Trophoblast cell (in vitro differentiated cells and primary cell): ENCODE measurements around the gene SCYL2.
A peak's percentile ranks its signal among the peaks of the same experiment; 100 is the strongest.
"Not testable (repeated sequence)": the region's sequence is repeated elsewhere in the genome, so short reads cannot be mapped to it uniquely, and the experiment has no call there.

ENCODE experiments used
- DNase-seq, 2 donors: peaks; one replicate each; pipeline ENCODE4 v3.0.0-alpha.2; 2016
- H2AFZ ChIP-seq: 2 replicates; pipeline ENCODE4 v1.6.1; 2013; ENCODE audit warnings: low read length, moderate library complexity, mild to moderate bottlenecking; ENCODE audit not compliant: insufficient read depth, poor library complexity
- H2AK5ac ChIP-seq: 2 replicates; pipeline ENCODE4 v1.6.1; 2013; ENCODE audit warnings: mild to moderate bottlenecking, low read length
- H2BK120ac ChIP-seq: 2 replicates; pipeline ENCODE4 v1.6.1; 2013; ENCODE audit warnings: low read length, mild to moderate bottlenecking, moderate library complexity; ENCODE audit not compliant: insufficient read depth, poor library complexity
- H2BK12ac ChIP-seq: 2 replicates; pipeline ENCODE4 v1.6.1; 2013; ENCODE audit warnings: mild to moderate bottlenecking, low read length, moderate library complexity
- H2BK5ac ChIP-seq: 2 replicates; pipeline ENCODE4 v1.6.1; 2013; ENCODE audit warnings: low read length, low read depth, moderate library complexity, mild to moderate bottlenecking; ENCODE audit not compliant: poor library complexity
- H3K14ac ChIP-seq: 2 replicates; pipeline ENCODE4 v1.6.1; 2013; ENCODE audit warnings: mild to moderate bottlenecking, low read length
- H3K18ac ChIP-seq: 2 replicates; pipeline ENCODE4 v1.6.1; 2013; ENCODE audit warnings: mild to moderate bottlenecking, low read length
- H3K23ac ChIP-seq: 2 replicates; pipeline ENCODE4 v1.6.1; 2013; ENCODE audit warnings: low read length
- H3K27ac ChIP-seq: 2 replicates; pipeline ENCODE4 v1.5.1; 2013; ENCODE audit warnings: low read depth, mild to moderate bottlenecking, inconsistent platforms, low read length, moderate library complexity
- H3K27me3 ChIP-seq: 2 replicates; pipeline ENCODE4 v1.6.1; 2013; ENCODE audit warnings: inconsistent platforms, mild to moderate bottlenecking, low read length, moderate library complexity; ENCODE audit not compliant: insufficient read depth
- H3K36me3 ChIP-seq, 2 experiments: 1 replicate in 1 of 2; 2 replicates in 1 of 2; pipeline ENCODE4 v1.6.1; 2013; ENCODE audit warnings: low read length in 2 of 2, mild to moderate bottlenecking in 2 of 2, moderate library complexity in 1 of 2; ENCODE audit not compliant: insufficient read depth in 2 of 2, control insufficient read depth in 1 of 2
- H3K4ac ChIP-seq: 2 replicates; pipeline ENCODE4 v1.6.1; 2013; ENCODE audit warnings: low read depth, mild to moderate bottlenecking, low read length, moderate library complexity
- H3K4me1 ChIP-seq, 2 experiments: 1 replicate in 1 of 2; 2 replicates in 1 of 2; pipeline ENCODE4 v1.6.1; 2013; ENCODE audit warnings: low read length in 2 of 2, mild to moderate bottlenecking in 2 of 2, moderate library complexity in 1 of 2; ENCODE audit not compliant: insufficient read depth in 2 of 2, control insufficient read depth in 1 of 2
- H3K4me2 ChIP-seq: 2 replicates; pipeline ENCODE4 v1.6.1; 2013; ENCODE audit warnings: inconsistent platforms, mild to moderate bottlenecking, low read length, moderate library complexity
- H3K4me3 ChIP-seq: 2 replicates; pipeline ENCODE4 v1.5.1; 2013; ENCODE audit warnings: mild to moderate bottlenecking, low read depth, low read length, inconsistent platforms
- H3K79me1 ChIP-seq: one replicate; pipeline ENCODE4 v1.6.1; 2013; ENCODE audit warnings: low read length
- H3K79me2 ChIP-seq: 2 replicates; pipeline ENCODE4 v1.6.1; 2013; ENCODE audit warnings: low read length, mild to moderate bottlenecking; ENCODE audit not compliant: control insufficient read depth, insufficient read depth, poor library complexity
- H3K9ac ChIP-seq: 2 replicates; pipeline ENCODE4 v1.6.1; 2013; ENCODE audit warnings: mild to moderate bottlenecking, low read length
- H3K9me3 ChIP-seq: 2 replicates; pipeline ENCODE4 v1.6.1; 2013; ENCODE audit warnings: low read depth, mild to moderate bottlenecking, control low read depth, inconsistent platforms, low read length; ENCODE audit not compliant: insufficient read depth
- H4K12ac ChIP-seq: 2 replicates; pipeline ENCODE4 v1.6.1; 2013; ENCODE audit warnings: low read depth, mild to moderate bottlenecking, low read length, moderate library complexity
- H4K8ac ChIP-seq: 2 replicates; pipeline ENCODE4 v1.6.1; 2013; ENCODE audit warnings: low read depth, mild to moderate bottlenecking, low read length, moderate library complexity
- H4K91ac ChIP-seq: one replicate; pipeline ENCODE4 v1.6.1; 2013; ENCODE audit warnings: low read depth, mild to moderate bottlenecking, low read length, moderate library complexity
- WGBS: extraction: QIAGEN DNeasy Blood & Tissue Kit; methylation state at CpG from one replicate; pipeline ENCODE4 v1.1.7; 2013; ENCODE audit warnings: missing lambda C conversion rate; ENCODE audit not compliant: insufficient read length, insufficient coverage; ENCODE audit errors: extremely low coverage; 5-methylcytosine and 5-hydroxymethylcytosine counted together

The SCYL2 gene

DNA sequence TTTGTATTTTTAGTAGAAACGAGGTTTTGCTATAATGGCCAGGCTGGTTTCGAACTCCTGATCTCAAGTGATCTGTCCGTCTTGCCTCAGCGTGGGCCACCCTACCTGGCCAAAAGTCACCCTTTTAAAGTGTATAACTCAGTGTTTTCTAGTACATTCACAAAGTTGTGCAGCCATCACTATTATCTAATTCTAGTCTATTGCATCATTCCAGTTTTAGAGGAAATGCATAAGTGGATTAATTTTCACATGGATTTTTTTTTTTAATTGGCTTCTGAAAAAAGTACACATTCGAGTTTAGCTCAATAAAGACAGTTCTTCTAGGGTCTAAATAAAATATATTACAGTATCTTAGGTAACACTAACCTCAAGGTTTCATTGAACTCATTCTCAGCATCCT lies 3.8 kb upstream of the SCYL2 start:
- H4K12ac ChIP-seq: no peak overlapping the region
- H3K79me2 ChIP-seq: peaks cover 11% of the 10 kb centered on the region
- no peak overlapping the region for H3K9ac ChIP-seq
- H3K79me1 ChIP-seq: peaks cover 13% of the 10 kb centered on the region
- no peak overlapping the region for H2BK12ac ChIP-seq
- peaks cover 0 to 3% of the 10 kb centered on the region in 2 experiments for H3K4me1 ChIP-seq
- no peaks in the 10 kb centered on the region for H3K9me3 ChIP-seq
- H2AFZ ChIP-seq: no peak overlapping the region
- no peak overlapping the region for H2BK120ac ChIP-seq
- H3K27me3 ChIP-seq: no peaks in the 10 kb centered on the region
- H3K36me3 ChIP-seq: no peaks in the 10 kb centered on the region
- H3K14ac ChIP-seq: no peak overlapping the region
- H3K4me2 ChIP-seq: no peak overlapping the region
- H4K8ac ChIP-seq: no peak overlapping the region
- no peak overlapping the region for H3K27ac ChIP-seq
- no peak overlapping the region for H3K18ac ChIP-seq
- DNase-seq: no peak
- no peak overlapping the region for H3K23ac ChIP-seq
- no peak overlapping the region for H4K91ac ChIP-seq
- H2BK5ac ChIP-seq: no peak overlapping the region
- no CpG with 5 or more reads among the region's 5 CpGs for WGBS
- no peak overlapping the region for H2AK5ac ChIP-seq
- no peak overlapping the region for H3K4ac ChIP-seq
- no peak overlapping the region for H3K4me3 ChIP-seq

DNA sequence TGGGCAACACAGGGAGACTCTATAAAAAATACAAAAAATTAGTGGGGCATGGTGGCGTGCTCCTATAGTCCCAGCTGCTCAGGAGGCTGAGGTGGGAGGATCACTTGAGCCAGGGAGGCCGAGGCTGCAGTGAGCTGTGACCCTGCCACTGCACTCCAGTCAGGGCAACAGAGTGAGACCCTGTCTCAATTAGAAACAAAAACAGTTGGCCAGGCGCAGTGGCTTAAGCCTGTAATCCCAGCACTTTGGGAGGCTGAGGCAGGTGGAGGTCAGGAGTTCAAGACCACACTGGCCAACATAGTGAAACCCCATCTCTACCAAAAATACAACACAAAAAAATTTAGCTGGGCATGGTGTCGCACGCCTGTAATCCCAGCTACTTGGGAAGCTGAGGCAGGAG lies 1.9 kb upstream of the SCYL2 start:
- Histone ChIP-seq H3K79me1 (peaks cover 13% of the 10 kb centered on the region), H3K79me2 (peaks cover 11% of the 10 kb centered on the region)
- H3K4me1 ChIP-seq, H3K4me3 ChIP-seq, H3K23ac ChIP-seq, H3K27me3 ChIP-seq, H3K4ac ChIP-seq, H3K9me3 ChIP-seq, H2AFZ ChIP-seq, H3K14ac ChIP-seq, H2BK120ac ChIP-seq, H2BK5ac ChIP-seq, H4K91ac ChIP-seq, H3K36me3 ChIP-seq, H2BK12ac ChIP-seq, H3K4me2 ChIP-seq, H4K8ac ChIP-seq, H2AK5ac ChIP-seq, H3K9ac ChIP-seq, H3K18ac ChIP-seq, H3K27ac ChIP-seq, H4K12ac ChIP-seq, DNase-seq: not testable (repeated sequence)
- WGBS: no CpG with 5 or more reads among the region's 5 CpGs

DNA sequence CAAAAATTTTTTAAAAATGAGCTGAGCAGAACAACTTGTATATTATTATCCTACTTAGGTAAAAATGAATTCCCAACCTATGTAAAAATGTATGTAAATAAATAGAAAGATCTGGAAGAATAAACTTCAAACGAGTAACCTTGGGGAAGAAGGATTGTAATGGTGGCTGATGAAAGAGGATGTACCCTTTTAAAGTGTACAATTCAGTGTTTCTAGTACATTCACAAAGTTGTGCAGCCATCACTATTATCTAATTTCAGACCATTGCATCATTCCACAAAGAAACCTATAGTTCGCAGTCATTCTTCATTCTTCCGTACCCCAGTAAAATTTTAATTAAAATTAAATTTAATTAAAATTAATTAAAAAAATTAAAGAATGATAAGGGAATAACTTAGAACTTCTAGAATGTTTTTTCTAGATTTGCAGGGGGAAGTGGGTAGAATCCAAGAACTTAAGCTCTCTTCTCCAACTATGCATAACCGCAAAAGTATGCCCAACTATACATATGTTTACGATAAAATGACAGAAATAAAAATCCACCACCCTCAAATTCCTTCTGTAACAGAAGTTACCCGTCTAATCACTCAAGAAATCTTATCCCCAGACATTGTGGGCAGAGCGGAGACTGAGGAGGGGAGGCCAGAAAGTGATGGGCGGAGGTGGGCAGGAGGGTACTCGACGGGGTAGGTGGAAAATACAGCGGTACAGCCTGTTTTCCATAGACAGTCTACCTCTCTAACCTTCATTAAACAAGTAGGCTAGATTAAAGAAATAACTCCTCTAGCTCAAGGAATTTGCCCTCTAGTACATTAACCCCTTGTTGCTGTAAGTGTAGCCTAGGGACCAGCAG lies 1.0 kb upstream of the SCYL2 start:
- Histone ChIP-seq H3K4me1 (peaks cover 0 to 8% of the 10 kb centered on the region in 2 experiments), H3K9ac (peak overlapping the region; percentile 42), H2BK120ac (no peak overlapping the region), H3K23ac (no peak overlapping the region), H2AK5ac (no peak overlapping the region), H3K4ac (no peak overlapping the region), H3K4me3 (peak overlapping the region; percentile 80), H4K8ac (peak overlapping the region; percentile 94), H2BK5ac (no peak overlapping the region), H4K91ac (peak overlapping the region; percentile 97), H2AFZ (no peak overlapping the region), H3K36me3 (no peaks in the 10 kb centered on the region), H3K9me3 (no peaks in the 10 kb centered on the region), H3K79me1 (peaks cover 13% of the 10 kb centered on the region), H2BK12ac (no peak overlapping the region), H3K14ac (no peak overlapping the region), H4K12ac (peak overlapping the region; percentile 54), H3K79me2 (peaks cover 11% of the 10 kb centered on the region), H3K27me3 (no peaks in the 10 kb centered on the region), H3K18ac (no peak overlapping the region), H3K27ac (peak overlapping the region; percentile 81), H3K4me2 (peak overlapping the region; percentile 78)
- DNase-seq: peak in 1 of 2 donors; percentile 5
- WGBS: no CpG with 5 or more reads among the region's 11 CpGs

DNA sequence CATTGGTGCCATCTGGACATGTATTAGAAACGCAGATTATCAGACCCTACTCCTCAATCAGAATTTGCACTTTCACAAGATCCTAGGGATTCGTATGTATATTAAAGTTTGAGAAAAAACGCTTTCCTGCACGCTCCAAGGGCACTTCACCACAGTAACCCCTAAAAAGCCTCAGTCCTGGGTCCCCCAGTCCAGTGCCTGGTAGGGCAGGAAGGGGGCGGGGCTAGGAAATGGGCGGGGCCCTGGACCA lies 467 bp upstream of the SCYL2 start:
- no peak overlapping the region for H3K23ac ChIP-seq
- no peak for DNase-seq
- H3K14ac ChIP-seq: peak overlapping the region; percentile 89
- peaks cover 0 to 8% of the 10 kb centered on the region in 2 experiments for H3K4me1 ChIP-seq
- no peaks in the 10 kb centered on the region for H3K9me3 ChIP-seq
- H4K12ac ChIP-seq: peak overlapping the region; percentile 64
- H3K4ac ChIP-seq: no peak overlapping the region
- peak overlapping the region; percentile 42 for H3K9ac ChIP-seq
- H2BK120ac ChIP-seq: no peak overlapping the region
- no peaks in the 10 kb centered on the region for H3K36me3 ChIP-seq
- H3K79me1 ChIP-seq: peaks cover 13% of the 10 kb centered on the region
- peak overlapping the region; percentile 93 for H2AFZ ChIP-seq
- H2BK12ac ChIP-seq: peak overlapping the region; percentile 98
- peak overlapping the region; percentile 94 for H4K8ac ChIP-seq
- WGBS: no CpG with 5 or more reads among the region's 6 CpGs
- H2AK5ac ChIP-seq: no peak overlapping the region
- H3K79me2 ChIP-seq: peaks cover 11% of the 10 kb centered on the region
- peak overlapping the region; percentile 97 for H4K91ac ChIP-seq
- no peaks in the 10 kb centered on the region for H3K27me3 ChIP-seq
- no peak overlapping the region for H3K18ac ChIP-seq
- peak overlapping the region; percentile 81 for H3K27ac ChIP-seq
- peak overlapping the region; percentile 78 for H3K4me2 ChIP-seq
- H3K4me3 ChIP-seq: peak overlapping the region; percentile 80
- peak overlapping the region; percentile 90 for H2BK5ac ChIP-seq
